Thoracic aorta (tissue), 2 donors: Measurements from ENCODE around the gene ICA1. TPM values are rescaled to one million over a fixed set of nuclear protein-coding genes. Genes with fewer than 3 reads are reported as not detected.

Experiments
- ATAC-seq: fragments of 150-250 bp; one replicate; pipeline ENCODE4 v1.8.0; 2017; ENCODE audit warnings: low read depth; ENCODE audit not compliant: insufficient number of reproducible peaks, low FRiP score
- DNase-seq: peaks from one replicate; pipeline ENCODE4 v3.0.0-alpha.2; 2020; ENCODE audit warnings: low spot score
- H3K27ac ChIP-seq, 2 donors: fragments of 200-600 bp; sonication (generic); 1 replicate in 1 of 2; 2 replicates in 1 of 2; pipeline ENCODE4 v1.5.1; 2016; ENCODE audit warnings: mild to moderate bottlenecking in 2 of 2, moderate library complexity in 2 of 2
- H3K27me3 ChIP-seq: fragments of 200-600 bp; sonication (generic); replicated peaks from 2 replicates; pipeline ENCODE4 v1.6.0; 2016; ENCODE audit warnings: mild to moderate bottlenecking; ENCODE audit not compliant: insufficient read depth
- H3K36me3 ChIP-seq: fragments of 200-600 bp; sonication (generic); one replicate; pipeline ENCODE4 v1.5.1; 2016
- H3K4me1 ChIP-seq, 2 donors: fragments of 200-600 bp; sonication (generic); 1 replicate in 1 of 2; 2 replicates in 1 of 2; pipeline versions ENCODE4 v1.5.1 to v1.6.0; 2016; ENCODE audit warnings: low read depth in 2 of 2, mild to moderate bottlenecking in 1 of 2; ENCODE audit not compliant: control insufficient read depth in 1 of 2
- H3K4me3 ChIP-seq: fragments of 200-600 bp; sonication (generic); 2 replicates; pipeline ENCODE4 v1.5.1; 2016; ENCODE audit warnings: mild to moderate bottlenecking
- H3K9me3 ChIP-seq: fragments of 200-600 bp; sonication (generic); 2 replicates; pipeline ENCODE4 v1.5.1; 2016
- CTCF ChIP-seq: fragments of 200-600 bp; sonication (generic); IDR thresholded peaks from one replicate; pipeline ENCODE4 v1.5.1; 2019; ENCODE audit warnings: antibody characterized with exemption
- total RNA-seq, 2 donors: library from RNA; depleted of rRNA; stranded (reverse); fragments of >200 nt; gene quantifications; one replicate each; pipeline versions ENCODE4 v1.1.0 to v1.2.3, GENCODE V29; 2016

The ICA1 gene
- total RNA-seq, 2 donors from 2014 or later = 6.6 to 9.9 TPM

- no peak for ATAC-seq
- H3K9me3 ChIP-seq = no peaks in the 10 kb centered on the region
- no peak overlapping the region for H3K4me3 ChIP-seq
- TF ChIP-seq CTCF = no peak
- no peaks in the 10 kb centered on the region for H3K36me3 ChIP-seq
- no peak overlapping the region for H3K27ac ChIP-seq
- peaks cover 0 to 2% of the 10 kb centered on the region in 2 donors for H3K4me1 ChIP-seq
- no peak for DNase-seq
- no peaks in the 10 kb centered on the region for H3K27me3 ChIP-seq
These were observed 61.7 kb downstream of the ICA1 start for GRCh38 chr7:8200316-8200715.

- ATAC-seq (no peak), DNase-seq (no peak)
- Histone ChIP-seq H3K4me3 (no peak overlapping the region), H3K27me3 (no peaks in the 10 kb centered on the region), H3K27ac (no peak overlapping the region), H3K9me3 (no peaks in the 10 kb centered on the region), H3K4me1 (no peaks in the 10 kb centered on the region), H3K36me3 (no peaks in the 10 kb centered on the region)
- TF ChIP-seq CTCF = no peak
These were observed 63.8 kb downstream of the ICA1 start for GRCh38 chr7:8197994-8198698.

- Histone ChIP-seq H3K27ac (no peak overlapping the region), H3K4me3 (no peak overlapping the region), H3K4me1 (no peaks in the 10 kb centered on the region), H3K36me3 (no peaks in the 10 kb centered on the region), H3K9me3 (no peaks in the 10 kb centered on the region), H3K27me3 (no peaks in the 10 kb centered on the region)
- DNase-seq (no peak), ATAC-seq (no peak)
- no peak for TF ChIP-seq CTCF
These were observed 69.1 kb downstream of the ICA1 start for GRCh38 chr7:8192897-8193296.

GRCh38 chr7:8190119-8190895, 71.7 kb downstream of the ICA1 start:
- ATAC-seq (no peak), DNase-seq (no peak)
- H3K27ac ChIP-seq = no peak overlapping the region

More at GRCh38 chr7:8190119-8190895, 71.7 kb downstream of the ICA1 start:
- Histone ChIP-seq H3K4me1 (no peaks in the 10 kb centered on the region), H3K4me3 (no peak overlapping the region), H3K9me3 (no peaks in the 10 kb centered on the region), H3K27me3 (no peaks in the 10 kb centered on the region), H3K36me3 (no peaks in the 10 kb centered on the region)
- TF ChIP-seq CTCF = peak; percentile 52
